Activated T-helper 1 cell treated with anti-CD3 and anti-CD28 coated beads, Interleukin-12 subunit alpha, Interleukin-12 subunit beta, Interleukin-2, Interleukin-4 antibody, amounts not matched to agents 30 ng/mL and 10 ng/mL and 1 ng/mL, durations not matched to agents 14 hours and 24 hours and 36 hours (primary cell): ENCODE data around the gene IRX4. TPM values are rescaled to one million over a fixed set of nuclear protein-coding genes. Genes with fewer than 3 reads are reported as not detected.

Experiments
- DNase-seq: peaks from one replicate; pipeline ENCODE4 v3.0.0; 2021; ENCODE audit warnings: low spot score
- H3K27ac Mint-ChIP-seq: one replicate; pipeline ENCODE4 v1.8.0; 2021; ENCODE audit warnings: mild to moderate bottlenecking, mixed read lengths
- H3K27me3 Mint-ChIP-seq: one replicate; pipeline ENCODE4 v1.8.0; 2022; ENCODE audit warnings: mild to moderate bottlenecking, moderate library complexity, mixed read lengths; ENCODE audit not compliant: insufficient read depth
- H3K36me3 Mint-ChIP-seq: one replicate; pipeline ENCODE4 v1.8.0; 2021; ENCODE audit warnings: low read depth, mixed read lengths
- H3K4me1 Mint-ChIP-seq: one replicate; pipeline ENCODE4 v1.8.0; 2021; ENCODE audit warnings: low read depth, mixed read lengths
- H3K4me3 Mint-ChIP-seq: one replicate; pipeline ENCODE4 v1.8.0; 2021; ENCODE audit warnings: mild to moderate bottlenecking, moderate library complexity, mixed read lengths
- H3K9me3 Mint-ChIP-seq: one replicate; pipeline ENCODE4 v1.8.0; 2021; ENCODE audit warnings: mixed read lengths
- intact Hi-C: fragments of 100-400 bp; cut with micrococcal nuclease; formaldehyde crosslinking; loops from one replicate; pipeline ENCODE4 v1.15.1; 2024
- total RNA-seq: library from RNA; stranded (reverse); gene quantifications from 2 replicates; pipeline ENCODE4 v1.2.3, GENCODE V29; 2022

Gene IRX4
- total RNA-seq, 1 donor from 2014 or later: not detected

GRCh38 chr5:1919750-1920149 is 37.0 kb upstream of the IRX4 start:
- Mint-ChIP-seq H3K4me3 (no peak overlapping the region), H3K9me3 (no peaks in the 10 kb centered on the region), H3K27ac (no peak overlapping the region), H3K27me3 (no peaks in the 10 kb centered on the region), H3K36me3 (no peaks in the 10 kb centered on the region), H3K4me1 (no peaks in the 10 kb centered on the region)
- intact Hi-C loops: no loop called here
- no peak for DNase-seq

GRCh38 chr5:1919209-1919566 is 36.5 kb upstream of the IRX4 start:
- no peaks in the 10 kb centered on the region for H3K36me3 Mint-ChIP-seq
- no peaks in the 10 kb centered on the region for H3K9me3 Mint-ChIP-seq
- intact Hi-C loops: no loop called here
- H3K4me1 Mint-ChIP-seq: no peaks in the 10 kb centered on the region
- H3K27me3 Mint-ChIP-seq: no peaks in the 10 kb centered on the region
- no peak overlapping the region for H3K4me3 Mint-ChIP-seq
- no peak for DNase-seq
- H3K27ac Mint-ChIP-seq: no peak overlapping the region

- intact Hi-C loops: no loop called here
- no peak for DNase-seq
- Mint-ChIP-seq H3K9me3 (no peaks in the 10 kb centered on the region), H3K36me3 (no peaks in the 10 kb centered on the region), H3K27ac (no peak overlapping the region), H3K27me3 (no peaks in the 10 kb centered on the region), H3K4me3 (no peak overlapping the region), H3K4me1 (no peaks in the 10 kb centered on the region)
Measured at GRCh38 chr5:1918488-1919208, 35.9 kb upstream of the IRX4 start.

GRCh38 chr5:1917830-1918487 is 35.2 kb upstream of the IRX4 start:
- no peaks in the 10 kb centered on the region for H3K9me3 Mint-ChIP-seq
- intact Hi-C loops: no loop called here
- no peaks in the 10 kb centered on the region for H3K4me1 Mint-ChIP-seq
- H3K36me3 Mint-ChIP-seq: no peaks in the 10 kb centered on the region
- no peak for DNase-seq
- H3K4me3 Mint-ChIP-seq: no peak overlapping the region
- H3K27me3 Mint-ChIP-seq: no peaks in the 10 kb centered on the region
- no peak overlapping the region for H3K27ac Mint-ChIP-seq

- Mint-ChIP-seq H3K27ac (no peak overlapping the region), H3K4me1 (no peaks in the 10 kb centered on the region), H3K36me3 (no peaks in the 10 kb centered on the region), H3K9me3 (no peaks in the 10 kb centered on the region), H3K27me3 (no peaks in the 10 kb centered on the region), H3K4me3 (no peak overlapping the region)
- intact Hi-C loops: no loop called here
- DNase-seq: no peak
Measured at GRCh38 chr5:1916041-1917001, 33.6 kb upstream of the IRX4 start.

- no peak overlapping the region for H3K4me3 Mint-ChIP-seq
- H3K36me3 Mint-ChIP-seq: no peaks in the 10 kb centered on the region
- no peak for DNase-seq
- no peaks in the 10 kb centered on the region for H3K4me1 Mint-ChIP-seq
- H3K27me3 Mint-ChIP-seq: no peaks in the 10 kb centered on the region
- no peak overlapping the region for H3K27ac Mint-ChIP-seq
- intact Hi-C loops: no loop called here
- H3K9me3 Mint-ChIP-seq: no peaks in the 10 kb centered on the region
Measured at GRCh38 chr5:1915316-1915715, 32.6 kb upstream of the IRX4 start.

- H3K4me3 Mint-ChIP-seq: no peak overlapping the region
- H3K27ac Mint-ChIP-seq: no peak overlapping the region
- H3K9me3 Mint-ChIP-seq: no peaks in the 10 kb centered on the region
- H3K27me3 Mint-ChIP-seq: no peaks in the 10 kb centered on the region
- H3K4me1 Mint-ChIP-seq: no peaks in the 10 kb centered on the region
- no peak for DNase-seq
- intact Hi-C loops: no loop called here
- no peaks in the 10 kb centered on the region for H3K36me3 Mint-ChIP-seq
Measured at GRCh38 chr5:1914471-1914870, 31.7 kb upstream of the IRX4 start.

GRCh38 chr5:1913578-1913977 is 30.9 kb upstream of the IRX4 start:
- no peak for DNase-seq
- no peak overlapping the region for H3K4me3 Mint-ChIP-seq
- H3K27me3 Mint-ChIP-seq: no peaks in the 10 kb centered on the region
- H3K27ac Mint-ChIP-seq: no peak overlapping the region
- no peaks in the 10 kb centered on the region for H3K4me1 Mint-ChIP-seq
- intact Hi-C loops: no loop called here
- H3K9me3 Mint-ChIP-seq: no peaks in the 10 kb centered on the region
- no peaks in the 10 kb centered on the region for H3K36me3 Mint-ChIP-seq

GRCh38 chr5:1912951-1913565 is 30.3 kb upstream of the IRX4 start:
- Mint-ChIP-seq H3K36me3 (no peaks in the 10 kb centered on the region), H3K4me1 (no peaks in the 10 kb centered on the region), H3K4me3 (no peak overlapping the region), H3K9me3 (no peaks in the 10 kb centered on the region), H3K27ac (no peak overlapping the region), H3K27me3 (no peaks in the 10 kb centered on the region)
- intact Hi-C loops: no loop called here
- no peak for DNase-seq

- intact Hi-C loops: no loop called here
- Mint-ChIP-seq H3K27ac (no peak overlapping the region), H3K9me3 (no peaks in the 10 kb centered on the region), H3K27me3 (peaks cover 1% of the 10 kb centered on the region), H3K4me1 (no peaks in the 10 kb centered on the region), H3K4me3 (no peak overlapping the region), H3K36me3 (no peaks in the 10 kb centered on the region)
- DNase-seq: no peak
Measured at GRCh38 chr5:1911773-1912235, 29.1 kb upstream of the IRX4 start.

- no peak for DNase-seq
- intact Hi-C loops: no loop called here
- H3K4me1 Mint-ChIP-seq: no peaks in the 10 kb centered on the region
Measured at GRCh38 chr5:1910861-1911772, 28.4 kb upstream of the IRX4 start.

More at GRCh38 chr5:1910861-1911772, 28.4 kb upstream of the IRX4 start:
- Mint-ChIP-seq H3K27ac (no peak overlapping the region), H3K9me3 (no peaks in the 10 kb centered on the region), H3K4me3 (no peak overlapping the region), H3K36me3 (no peaks in the 10 kb centered on the region), H3K27me3 (peaks cover 1% of the 10 kb centered on the region)
